ENCODE data around the gene IQSEC2.

The IQSEC2 gene

GRCh38 chrX:53294024-53294648 lies 12.8 kb upstream of the IQSEC2 start:
- H3K4me3 ChIP-seq (ENCODE audit: low read depth, low read length), result no peak overlapping the region
- H3K36me3 ChIP-seq, result no peaks in the 10 kb centered on the region
- no peak for TF ChIP-seq CTCF (IDR thresholded peaks at IDR 0.05; ENCODE audit: low read depth, low read length)
- no peak for DNase-seq
- no peak overlapping the region for H3K27ac ChIP-seq
- peaks cover 37% of the 10 kb centered on the region for H3K27me3 ChIP-seq (ENCODE audit: insufficient read depth, low read depth, severe bottlenecking)
- H3K9me3 ChIP-seq (ENCODE audit: severe bottlenecking), result no peaks in the 10 kb centered on the region

DNA sequence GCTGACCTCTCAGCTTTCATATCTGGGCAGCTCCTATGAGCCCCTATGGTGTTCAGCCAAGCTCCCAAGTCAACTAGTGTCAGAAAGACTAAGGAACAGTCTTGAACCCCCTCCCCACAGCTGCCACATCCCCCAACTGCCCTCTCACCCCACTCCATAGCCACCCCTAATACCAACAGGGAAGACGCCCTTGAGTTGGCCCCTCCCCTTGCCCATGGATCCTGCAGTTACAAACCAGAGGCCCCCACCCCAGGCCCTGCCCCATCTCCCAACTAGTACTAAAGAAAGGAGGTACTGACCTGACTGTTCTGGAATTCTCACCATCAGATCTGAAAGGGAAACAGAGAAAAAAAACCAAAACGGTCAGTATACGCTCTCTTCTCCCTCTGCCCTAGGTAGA lies 10.2 kb upstream of the IQSEC2 start:
- peaks cover 29% of the 10 kb centered on the region for H3K27me3 ChIP-seq (ENCODE audit: insufficient read depth, low read depth, severe bottlenecking)
- H3K4me3 ChIP-seq (ENCODE audit: low read depth, low read length), result no peak overlapping the region
- TF ChIP-seq CTCF (IDR thresholded peaks at IDR 0.05; ENCODE audit: low read depth, low read length), result no peak
- H3K9me3 ChIP-seq (ENCODE audit: severe bottlenecking), result no peaks in the 10 kb centered on the region
- H3K36me3 ChIP-seq, result no peaks in the 10 kb centered on the region
- H3K27ac ChIP-seq, result no peak overlapping the region
- DNase-seq, result no peak

DNA sequence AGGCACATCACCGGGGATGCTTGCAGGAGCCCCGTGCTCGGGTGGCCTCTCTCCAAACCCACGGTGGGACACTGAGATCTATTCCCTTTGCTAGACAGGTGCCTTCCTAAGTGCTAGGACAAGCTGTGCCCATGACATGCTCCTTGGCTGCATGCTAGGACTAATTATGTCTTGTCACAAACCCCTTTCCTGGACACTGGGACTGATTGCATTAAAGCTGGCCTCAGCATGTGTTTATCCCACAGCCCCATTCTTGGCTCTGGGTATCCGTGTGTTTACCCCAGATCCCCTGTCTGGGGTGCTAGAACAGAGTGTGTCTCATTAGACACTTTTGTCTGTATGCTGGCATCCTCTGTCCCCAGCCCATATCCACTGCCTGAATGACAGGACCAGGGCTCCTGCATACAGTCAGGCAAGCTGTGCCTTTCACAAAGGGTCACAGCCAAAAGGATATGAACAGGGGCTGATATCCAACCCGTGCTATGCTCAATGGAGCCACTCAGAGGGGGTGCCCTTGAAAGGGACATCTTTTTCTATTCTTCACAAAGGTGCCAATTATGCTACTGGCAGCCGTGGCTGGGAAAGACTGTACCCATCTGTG lies 9.2 kb upstream of the IQSEC2 start:
- no peak for TF ChIP-seq CTCF (IDR thresholded peaks at IDR 0.05; ENCODE audit: low read depth, low read length)
- no peaks in the 10 kb centered on the region for H3K9me3 ChIP-seq (ENCODE audit: severe bottlenecking)
- no peak overlapping the region for H3K4me3 ChIP-seq (ENCODE audit: low read depth, low read length)
- peaks cover 28% of the 10 kb centered on the region for H3K27me3 ChIP-seq (ENCODE audit: insufficient read depth, low read depth, severe bottlenecking)
- H3K36me3 ChIP-seq, result no peaks in the 10 kb centered on the region
- H3K27ac ChIP-seq, result no peak overlapping the region
- DNase-seq, result no peak

GRCh38 chrX:53288189-53288588 lies 6.8 kb upstream of the IQSEC2 start:
- H3K36me3 ChIP-seq, result no peaks in the 10 kb centered on the region
- H3K9me3 ChIP-seq (ENCODE audit: severe bottlenecking), result no peaks in the 10 kb centered on the region
- no peak for TF ChIP-seq CTCF (IDR thresholded peaks at IDR 0.05; ENCODE audit: low read depth, low read length)
- no peak overlapping the region for H3K4me3 ChIP-seq (ENCODE audit: low read depth, low read length)
- DNase-seq, result no peak
- H3K27me3 ChIP-seq (ENCODE audit: insufficient read depth, low read depth, severe bottlenecking), result peaks cover 15% of the 10 kb centered on the region
- H3K27ac ChIP-seq, result no peak overlapping the region

DNA sequence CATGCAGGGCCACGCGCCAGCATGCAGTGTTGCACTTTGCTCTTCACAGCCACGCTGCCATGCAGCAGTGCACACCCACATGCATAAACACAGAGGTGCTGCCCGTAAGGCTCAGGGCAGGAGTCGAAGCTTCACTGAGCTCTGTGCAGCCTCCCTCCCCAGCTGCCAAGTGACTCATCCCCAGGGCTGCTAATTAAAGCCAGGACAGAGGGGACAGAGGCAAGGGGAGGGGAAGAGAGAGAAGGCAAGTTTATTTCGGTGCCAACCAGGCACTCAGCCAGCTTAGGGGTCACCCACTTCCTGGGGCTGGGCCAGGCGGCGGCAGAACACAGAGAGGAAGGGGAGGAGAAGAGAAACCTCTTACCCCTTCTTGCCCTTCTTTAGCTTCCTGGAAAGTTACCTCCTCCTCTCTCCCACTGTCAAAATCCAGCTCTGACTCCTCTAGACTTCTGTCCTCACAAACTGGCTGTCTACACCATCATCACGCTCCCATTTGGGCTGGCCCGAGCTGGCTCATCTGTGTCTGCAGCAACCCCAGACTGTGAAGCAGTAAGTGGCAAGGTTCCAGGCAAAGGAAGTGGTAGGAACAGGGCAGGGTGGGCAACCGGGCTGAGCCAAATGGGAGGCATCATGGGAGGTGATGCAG lies 6.2 kb upstream of the IQSEC2 start:
- no peak for DNase-seq
- no peaks in the 10 kb centered on the region for H3K9me3 ChIP-seq (ENCODE audit: severe bottlenecking)
- H3K36me3 ChIP-seq, result no peaks in the 10 kb centered on the region
- no peak overlapping the region for H3K27ac ChIP-seq
- TF ChIP-seq CTCF (IDR thresholded peaks at IDR 0.05; ENCODE audit: low read depth, low read length), result no peak
- H3K27me3 ChIP-seq (ENCODE audit: insufficient read depth, low read depth, severe bottlenecking), result peaks cover 14% of the 10 kb centered on the region
- no peak overlapping the region for H3K4me3 ChIP-seq (ENCODE audit: low read depth, low read length)

Measured in WERI-Rb-1 (cell line).